B cell (primary cell): Measurements from ENCODE around the gene TPI1.
"Not testable (repeated sequence)": the region's sequence is repeated elsewhere in the genome, so short reads cannot be mapped to it uniquely, and the experiment has no call there.

Experiments
- CTCF ChIP-seq: fragments of 200-600 bp; IDR thresholded peaks from one replicate; pipeline ENCODE4 v1.8.0; 2022; ENCODE audit warnings: antibody characterized with exemption, mild to moderate bottlenecking
- EZH2 ChIP-seq: IDR thresholded peaks from 2 replicates; pipeline ENCODE4 v1.6.1; 2012; ENCODE audit warnings: borderline replicate concordance, low read depth, mild to moderate bottlenecking, moderate library complexity, low read length; ENCODE audit not compliant: insufficient read depth, poor library complexity, severe bottlenecking

GRCh38 chr12:6865307-6865706, 2.0 kb upstream of the TPI1 start:
- TF ChIP-seq CTCF, EZH2: not testable (repeated sequence)
